ENCODE data around the gene NAA30. TPM values are rescaled to one million over a fixed set of nuclear protein-coding genes. Genes with fewer than 3 reads are reported as not detected.

NAA30 gene
- total and polyA plus RNA-seq, 2 of the 8 experiments (the other 6 are each of a cell fraction or from before 2014, with no cell fraction given) = 4.2 to 21.9 TPM

- TF ChIP-seq TEAD4 (IDR thresholded peaks at IDR 0.05; ENCODE audit: low read depth, low read length) = no peak
- no peak for TF ChIP-seq CTCF (IDR thresholded peaks at IDR 0.05; ENCODE audit: control extremely low read depth in 1 of 3, insufficient read depth in 1 of 3, low read depth in 1 of 3, low read length in 3 of 3)
- TF ChIP-seq TCF12 (IDR thresholded peaks at IDR 0.05; ENCODE audit: low read depth, low read length) = peak; percentile 82; the same call in 1 of the 2 replicates
- peak; percentile 90 for TF ChIP-seq CEBPB (IDR thresholded peaks at IDR 0.05; ENCODE audit: low read depth, low read length)
- no peak for TF ChIP-seq TBP (IDR thresholded peaks at IDR 0.05; ENCODE audit: low read depth, low read length)
- TF ChIP-seq TAF7 (optimal IDR thresholded peaks at IDR 0.05; ENCODE audit: borderline replicate concordance, low read depth, low read length) = no peak
- no peak for TF ChIP-seq ASH2L (IDR thresholded peaks at IDR 0.05; ENCODE audit: low read length)
- TF ChIP-seq NRF1 (IDR thresholded peaks at IDR 0.05; ENCODE audit: low read depth, low read length) = no peak
- no peak for TF ChIP-seq TAF1 (IDR thresholded peaks at IDR 0.05; ENCODE audit: low read depth, low read length)
- TF ChIP-seq KDM5A (IDR thresholded peaks at IDR 0.05; ENCODE audit: low read length) = no peak
These were observed 745 bp upstream of the NAA30 start (continued) for GRCh38 chr14:57389646-57390036.

Measured in H1 (cell line).